IMR-90 (cell line): ENCODE results near the gene SRD5A1. TPM values are rescaled to one million over a fixed set of nuclear protein-coding genes. Genes with fewer than 3 reads are reported as not detected.

Source experiments
- ATAC-seq: fragments of 200-7000 bp; cut with Tn5 transposase; 2 replicates; pipeline ENCODE4 v1.9.1; 2020; ENCODE audit warnings: low read depth, mild to moderate bottlenecking, moderate library complexity
- BruUV-seq: library from RNA; stranded (reverse); fragments of 400-500 nt; replicated peaks from 2 replicates; lab custom pipeline; 2021; lab: Mats Ljungman, UMichigan
- CTCF ChIA-PET: fragments of 300-600 bp; formaldehyde crosslinking; extraction: SDS; loops from one replicate; lab custom pipeline; 2021; ENCODE audit warnings: antibody characterized with exemption; lab: Yijun Ruan, JAX
- POLR2A ChIA-PET: fragments of 300-600 bp; sonication (Branson Sonifier 250); formaldehyde crosslinking; loops from one replicate; lab custom pipeline; 2022; ENCODE audit warnings: antibody characterized with exemption; ENCODE audit not compliant: unreplicated experiment; lab: Charles Lee
- DNase-seq: peaks from one replicate; pipeline ENCODE4 v3.0.0; 2013
- H2AFZ ChIP-seq: replicated peaks from 2 replicates; pipeline ENCODE3; 2013; ENCODE audit warnings: low read length, mild to moderate bottlenecking; ENCODE audit not compliant: poor library complexity
- H2AK5ac ChIP-seq: 2 replicates; pipeline ENCODE4 v1.6.1; 2013; ENCODE audit warnings: low read depth, low read length, inconsistent platforms
- H2AK9ac ChIP-seq: replicated peaks from 2 replicates; pipeline ENCODE3; 2013; ENCODE audit warnings: mild to moderate bottlenecking, low read depth, low read length, moderate library complexity; ENCODE audit not compliant: poor library complexity
- H2BK120ac ChIP-seq: 2 replicates; pipeline ENCODE4 v1.6.1; 2013; ENCODE audit warnings: low read depth, low read length, inconsistent platforms
- H2BK15ac ChIP-seq: 3 replicates; pipeline ENCODE4 v1.6.1; 2013; ENCODE audit warnings: low read depth, low read length, inconsistent platforms
- H2BK20ac ChIP-seq: 2 replicates; pipeline ENCODE4 v1.6.1; 2013; ENCODE audit warnings: low read depth, mild to moderate bottlenecking, inconsistent platforms, low read length, moderate library complexity
- H2BK5ac ChIP-seq: 2 replicates; pipeline ENCODE4 v1.6.1; 2013; ENCODE audit warnings: mild to moderate bottlenecking, low read depth, low read length, inconsistent platforms; ENCODE audit not compliant: poor library complexity, severe bottlenecking
- H3K14ac ChIP-seq: replicated peaks from 2 replicates; pipeline ENCODE4 v1.6.1; 2013; ENCODE audit warnings: low read depth, low read length, inconsistent platforms
- H3K18ac ChIP-seq: 2 replicates; pipeline ENCODE4 v1.6.1; 2013; ENCODE audit warnings: low read depth, low read length, control low read depth
- H3K23ac ChIP-seq: 2 replicates; pipeline ENCODE4 v1.6.1; 2013; ENCODE audit warnings: low read depth, low read length, inconsistent platforms
- H3K27ac ChIP-seq: 2 replicates; pipeline ENCODE4 v1.5.1; 2013; ENCODE audit warnings: mild to moderate bottlenecking, control low read depth, low read length; ENCODE audit not compliant: insufficient read depth
- H3K27me3 ChIP-seq: 2 replicates; pipeline ENCODE4 v1.6.1; 2013; ENCODE audit warnings: low read length; ENCODE audit not compliant: control insufficient read depth, insufficient read depth
- H3K36me3 ChIP-seq: 2 replicates; pipeline ENCODE4 v1.6.1; 2013; ENCODE audit warnings: low read length, mixed read lengths; ENCODE audit not compliant: control insufficient read depth, insufficient read depth
- H3K4ac ChIP-seq: 2 replicates; pipeline ENCODE4 v1.6.1; 2013; ENCODE audit warnings: low read depth, low read length, inconsistent platforms
- H3K4me1 ChIP-seq: 2 replicates; pipeline ENCODE4 v1.6.1; 2013; ENCODE audit warnings: low read length, mixed read lengths; ENCODE audit not compliant: control insufficient read depth, insufficient read depth
- H3K4me2 ChIP-seq: 2 replicates; pipeline ENCODE4 v1.6.1; 2013; ENCODE audit warnings: low read depth, mild to moderate bottlenecking, control low read depth, low read length, moderate library complexity
- H3K4me3 ChIP-seq: 2 replicates; pipeline ENCODE4 v1.5.1; 2013; ENCODE audit warnings: low read depth, mild to moderate bottlenecking, control low read depth, low read length, moderate library complexity; ENCODE audit not compliant: insufficient read depth
- H3K56ac ChIP-seq: 2 replicates; pipeline ENCODE4 v1.6.1; 2013; ENCODE audit warnings: low read length, inconsistent platforms; ENCODE audit not compliant: insufficient read depth; ENCODE audit errors: extremely low read depth
- H3K79me1 ChIP-seq, 2 experiments: 2 replicates each; pipeline ENCODE4 v1.6.1; 2013; ENCODE audit warnings: low read length in 2 of 2, inconsistent platforms in 1 of 2, low read depth in 1 of 2
- H3K9ac ChIP-seq: 2 replicates; pipeline ENCODE4 v1.6.1; 2013; ENCODE audit warnings: low read depth, low read length, control low read depth
- H3K9me1 ChIP-seq: 2 replicates; pipeline ENCODE4 v1.6.1; 2013; ENCODE audit warnings: low read length, inconsistent platforms; ENCODE audit not compliant: insufficient read depth
- H3K9me3 ChIP-seq: 2 replicates; pipeline ENCODE4 v1.6.1; 2013; ENCODE audit warnings: low read length; ENCODE audit not compliant: control insufficient read depth, insufficient read depth
- H4K20me1 ChIP-seq: 2 replicates; pipeline ENCODE4 v1.6.1; 2013; ENCODE audit warnings: low read length, inconsistent platforms; ENCODE audit not compliant: insufficient read depth
- H4K5ac ChIP-seq: 2 replicates; pipeline ENCODE4 v1.6.1; 2013; ENCODE audit warnings: mild to moderate bottlenecking, low read depth, low read length, control low read depth
- H4K8ac ChIP-seq, 2 experiments: 2 replicates each; pipeline ENCODE4 v1.6.1; 2013; ENCODE audit warnings: low read depth in 2 of 2, low read length in 2 of 2, control low read depth in 1 of 2, inconsistent platforms in 1 of 2
- H4K91ac ChIP-seq: 2 replicates; pipeline ENCODE4 v1.6.1; 2013; ENCODE audit warnings: low read depth, low read length, inconsistent platforms; ENCODE audit not compliant: insufficient read depth
- BHLHE40 ChIP-seq: fragments of 150-350 bp; IDR thresholded peaks from 2 replicates; pipeline ENCODE4 v1.6.1; 2016; ENCODE audit warnings: mild to moderate bottlenecking, low read depth, low read length
- CEBPB ChIP-seq: IDR thresholded peaks from 2 replicates; pipeline ENCODE4 v1.6.1; 2012; ENCODE audit warnings: low read depth, low read length, improper control_type of control experiment
- CHD1 ChIP-seq: IDR thresholded peaks from 2 replicates; pipeline ENCODE4 v1.6.1; 2012; ENCODE audit warnings: low read depth, low read length, improper control_type of control experiment
- FOS ChIP-seq: fragments of 150-350 bp; IDR thresholded peaks from 2 replicates; pipeline ENCODE4 v1.6.1; 2016; ENCODE audit warnings: low read depth, low read length
- MAFK ChIP-seq: IDR thresholded peaks from 2 replicates; pipeline ENCODE4 v1.6.1; 2012; ENCODE audit warnings: low read depth, low read length, improper control_type of control experiment
- MAZ ChIP-seq: IDR thresholded peaks from 2 replicates; pipeline ENCODE4 v1.6.1; 2012; ENCODE audit warnings: low read depth, mild to moderate bottlenecking, low read length, improper control_type of control experiment, moderate library complexity, borderline replicate concordance
- MXI1 ChIP-seq: IDR thresholded peaks from 2 replicates; pipeline ENCODE4 v1.6.1; 2012; ENCODE audit warnings: low read depth, mild to moderate bottlenecking, low read length, moderate library complexity, borderline replicate concordance
- NFE2L2 ChIP-seq: fragments of 150-350 bp; IDR thresholded peaks from 2 replicates; pipeline ENCODE4 v1.6.1; 2016; ENCODE audit warnings: low read depth, mild to moderate bottlenecking, low read length
- POLR2A ChIP-seq: IDR thresholded peaks from 2 replicates; pipeline ENCODE4 v1.6.1; 2012; ENCODE audit warnings: mild to moderate bottlenecking, low read depth, low read length
- RAD21 ChIP-seq: IDR thresholded peaks from 2 replicates; pipeline ENCODE4 v1.6.1; 2012; ENCODE audit warnings: low read length, improper control_type of control experiment
- RCOR1 ChIP-seq: IDR thresholded peaks from 2 replicates; pipeline ENCODE4 v1.6.1; 2012; ENCODE audit warnings: mild to moderate bottlenecking, low read length, improper control_type of control experiment; ENCODE audit not compliant: insufficient replicate concordance
- RFX5 ChIP-seq: IDR thresholded peaks from 2 replicates; pipeline ENCODE4 v1.8.0; 2012; ENCODE audit warnings: low read depth, mild to moderate bottlenecking, low read length, moderate library complexity
- SMC3 ChIP-seq: fragments of 150-350 bp; IDR thresholded peaks from 2 replicates; pipeline ENCODE4 v1.6.1; 2016; ENCODE audit warnings: low read depth, mild to moderate bottlenecking, antibody characterized with exemption, low read length, moderate library complexity
- WGBS, 2 experiments: methylation state at CpG; one replicate each; pipeline versions ENCODE4 v1.1.5 to v1.1.7; 2013; ENCODE audit warnings: missing lambda C conversion rate in 2 of 2; ENCODE audit not compliant: insufficient read length in 1 of 2; ENCODE audit errors: extremely low coverage in 2 of 2; 5-methylcytosine and 5-hydroxymethylcytosine counted together
- dilution Hi-C: fragments of 300-500 bp; cut with HindIII; formaldehyde crosslinking; loops from one replicate; pipeline ENCODE4 v1.14.3; 2018; ENCODE audit warnings: low sequenced_read_pairs; ENCODE audit not compliant: unreplicated experiment
- in situ Hi-C: fragments of 300-500 bp; cut with MboI; formaldehyde crosslinking; loops from 3 replicates; pipeline ENCODE4 v1.14.3; 2019; ENCODE audit warnings: low sequenced_read_pairs, inconsistent platforms, mixed read lengths
- intact Hi-C: fragments of 100-400 bp; cut with micrococcal nuclease; formaldehyde crosslinking; loops from 2 replicates; pipeline ENCODE4 v1.10.0; 2022
- polyA plus RNA-seq, 3 experiments: library from polyadenylated mRNA; depleted of rRNA; stranded (reverse); fragments of >200 nt; gene quantifications; 2 replicates each; pipeline ENCODE4 v1.2.3, GENCODE V29; 2012; ENCODE audit warnings: low replicate concordance in 1 of 3
- total RNA-seq: library from RNA; depleted of rRNA; stranded (reverse); fragments of >200 nt; gene quantifications from 2 replicates; pipeline ENCODE4 v1.2.3, GENCODE V29; 2012
- TF ChIP-seq, protein P1 (sequence below): conservative IDR thresholded peaks from 2 replicates; pipeline ENCODE4 v1.5.1; 2012; ENCODE audit warnings: mild to moderate bottlenecking, low read depth, low read length, improper control_type of control experiment
- TF ChIP-seq, protein P2 (sequence below): fragments of 150-350 bp; IDR thresholded peaks from 2 replicates; pipeline ENCODE4 v1.6.1; 2016; ENCODE audit warnings: low read depth, mild to moderate bottlenecking, low read length, moderate library complexity, borderline replicate concordance
- TF ChIP-seq, protein P3 (sequence below): fragments of 150-350 bp; IDR thresholded peaks from 2 replicates; pipeline ENCODE4 v1.6.1; 2017; ENCODE audit warnings: mild to moderate bottlenecking, antibody characterized with exemption, low read length, low read depth

The SRD5A1 gene
- total and polyA plus RNA-seq, 2 of the 4 experiments (the other 2 are of a cell fraction), result 6.3 to 18.2 TPM

DNA sequence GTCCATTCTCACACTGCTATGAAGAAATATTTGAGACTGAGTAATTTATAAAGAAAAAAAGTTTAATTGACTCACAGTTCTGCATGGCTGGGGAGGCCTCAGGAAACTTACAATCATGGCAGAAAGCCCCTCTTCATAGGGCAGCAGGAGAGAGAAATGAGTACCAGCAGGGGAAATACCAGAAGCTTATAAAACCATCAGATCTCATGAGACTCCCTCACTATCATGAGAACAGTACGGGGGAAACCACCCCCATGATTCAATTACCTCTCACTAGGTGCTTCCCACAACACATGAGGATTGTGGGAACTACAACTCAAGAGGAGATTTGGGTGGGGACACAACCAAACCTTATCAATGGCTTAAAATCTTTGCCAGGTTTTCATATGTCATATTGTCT lies 59.7 kb downstream of the SRD5A1 start:
- H4K5ac ChIP-seq, result no peak overlapping the region
- POLR2A ChIA-PET, result no interaction called here

More for the DNA sequence above, 59.7 kb downstream of the SRD5A1 start:
- Histone ChIP-seq H3K36me3 (no peaks in the 10 kb centered on the region), H3K14ac (no peak overlapping the region), H3K56ac (no peak overlapping the region), H3K27ac (no peak overlapping the region), H2BK20ac (no peak overlapping the region), H2AFZ (no peak overlapping the region), H2BK5ac (no peak overlapping the region), H3K4ac (no peak overlapping the region), H2BK15ac (no peak overlapping the region), H3K18ac (no peak overlapping the region), H3K4me2 (no peak overlapping the region), H3K79me1 (no peaks in the 10 kb centered on the region), H3K27me3 (no peaks in the 10 kb centered on the region), H4K8ac (no peak overlapping the region), H2AK9ac (no peak overlapping the region), H3K9me1 (no peaks in the 10 kb centered on the region), H3K4me1 (no peaks in the 10 kb centered on the region), H3K9ac (no peak overlapping the region), H4K91ac (no peak overlapping the region), H2AK5ac (no peak overlapping the region), H3K9me3 (no peaks in the 10 kb centered on the region), H2BK120ac (no peak overlapping the region), H3K23ac (no peak overlapping the region), H3K4me3 (no peak overlapping the region), H4K20me1 (no peaks in the 10 kb centered on the region)
- in situ Hi-C loops, result no loop called here
- no CpG with 5 or more reads among the region's 1 CpG for WGBS, 2 experiments
- ATAC-seq, result no peak
- no TSS peak for BruUV-seq
- intact Hi-C loops, result no loop called here
- CTCF ChIA-PET, result no interaction called here
- DNase-seq, result no peak
- TF ChIP-seq, protein P1, sequence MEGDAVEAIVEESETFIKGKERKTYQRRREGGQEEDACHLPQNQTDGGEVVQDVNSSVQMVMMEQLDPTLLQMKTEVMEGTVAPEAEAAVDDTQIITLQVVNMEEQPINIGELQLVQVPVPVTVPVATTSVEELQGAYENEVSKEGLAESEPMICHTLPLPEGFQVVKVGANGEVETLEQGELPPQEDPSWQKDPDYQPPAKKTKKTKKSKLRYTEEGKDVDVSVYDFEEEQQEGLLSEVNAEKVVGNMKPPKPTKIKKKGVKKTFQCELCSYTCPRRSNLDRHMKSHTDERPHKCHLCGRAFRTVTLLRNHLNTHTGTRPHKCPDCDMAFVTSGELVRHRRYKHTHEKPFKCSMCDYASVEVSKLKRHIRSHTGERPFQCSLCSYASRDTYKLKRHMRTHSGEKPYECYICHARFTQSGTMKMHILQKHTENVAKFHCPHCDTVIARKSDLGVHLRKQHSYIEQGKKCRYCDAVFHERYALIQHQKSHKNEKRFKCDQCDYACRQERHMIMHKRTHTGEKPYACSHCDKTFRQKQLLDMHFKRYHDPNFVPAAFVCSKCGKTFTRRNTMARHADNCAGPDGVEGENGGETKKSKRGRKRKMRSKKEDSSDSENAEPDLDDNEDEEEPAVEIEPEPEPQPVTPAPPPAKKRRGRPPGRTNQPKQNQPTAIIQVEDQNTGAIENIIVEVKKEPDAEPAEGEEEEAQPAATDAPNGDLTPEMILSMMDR, result no peak
- no peak for TF ChIP-seq MXI1
- no peak for TF ChIP-seq BHLHE40
- no peak for TF ChIP-seq SMC3
- TF ChIP-seq RCOR1, result no peak
- TF ChIP-seq RAD21, result no peak
- TF ChIP-seq, protein P2, sequence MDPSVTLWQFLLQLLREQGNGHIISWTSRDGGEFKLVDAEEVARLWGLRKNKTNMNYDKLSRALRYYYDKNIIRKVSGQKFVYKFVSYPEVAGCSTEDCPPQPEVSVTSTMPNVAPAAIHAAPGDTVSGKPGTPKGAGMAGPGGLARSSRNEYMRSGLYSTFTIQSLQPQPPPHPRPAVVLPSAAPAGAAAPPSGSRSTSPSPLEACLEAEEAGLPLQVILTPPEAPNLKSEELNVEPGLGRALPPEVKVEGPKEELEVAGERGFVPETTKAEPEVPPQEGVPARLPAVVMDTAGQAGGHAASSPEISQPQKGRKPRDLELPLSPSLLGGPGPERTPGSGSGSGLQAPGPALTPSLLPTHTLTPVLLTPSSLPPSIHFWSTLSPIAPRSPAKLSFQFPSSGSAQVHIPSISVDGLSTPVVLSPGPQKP, result no peak
- no peak for TF ChIP-seq MAFK
- no peak for TF ChIP-seq RFX5
- no peak for TF ChIP-seq CHD1
- TF ChIP-seq CEBPB, result no peak
- TF ChIP-seq NFE2L2, result no peak
- TF ChIP-seq, protein P3, sequence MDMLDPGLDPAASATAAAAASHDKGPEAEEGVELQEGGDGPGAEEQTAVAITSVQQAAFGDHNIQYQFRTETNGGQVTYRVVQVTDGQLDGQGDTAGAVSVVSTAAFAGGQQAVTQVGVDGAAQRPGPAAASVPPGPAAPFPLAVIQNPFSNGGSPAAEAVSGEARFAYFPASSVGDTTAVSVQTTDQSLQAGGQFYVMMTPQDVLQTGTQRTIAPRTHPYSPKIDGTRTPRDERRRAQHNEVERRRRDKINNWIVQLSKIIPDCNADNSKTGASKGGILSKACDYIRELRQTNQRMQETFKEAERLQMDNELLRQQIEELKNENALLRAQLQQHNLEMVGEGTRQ, result no peak
- no peak for TF ChIP-seq FOS
- no peak for TF ChIP-seq MAZ
- TF ChIP-seq POLR2A, result no peak
- dilution Hi-C loops, result no loop called here
